ENCODE results near the gene S100A3.

DNA sequence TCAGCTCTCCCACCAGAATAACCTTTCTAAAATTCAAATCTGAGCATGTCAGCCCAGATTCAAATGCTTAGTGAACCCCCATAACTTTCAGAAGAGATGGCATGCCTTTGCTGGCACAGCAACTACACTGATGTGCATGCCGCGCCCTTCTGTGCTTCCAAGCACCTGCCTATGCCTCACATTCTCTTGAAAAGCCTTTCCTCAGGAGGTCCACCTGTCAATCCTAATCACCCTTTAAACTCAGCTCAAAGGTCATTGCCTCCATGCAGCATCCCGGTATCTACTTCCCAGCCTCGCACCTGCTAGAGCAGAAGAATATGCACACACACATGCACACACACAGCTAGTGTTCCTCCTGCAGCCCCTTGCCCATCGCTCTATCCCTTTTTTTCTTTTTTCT lies 21.8 kb upstream of the S100A3 start:
- TF ChIP-seq, protein P1, sequence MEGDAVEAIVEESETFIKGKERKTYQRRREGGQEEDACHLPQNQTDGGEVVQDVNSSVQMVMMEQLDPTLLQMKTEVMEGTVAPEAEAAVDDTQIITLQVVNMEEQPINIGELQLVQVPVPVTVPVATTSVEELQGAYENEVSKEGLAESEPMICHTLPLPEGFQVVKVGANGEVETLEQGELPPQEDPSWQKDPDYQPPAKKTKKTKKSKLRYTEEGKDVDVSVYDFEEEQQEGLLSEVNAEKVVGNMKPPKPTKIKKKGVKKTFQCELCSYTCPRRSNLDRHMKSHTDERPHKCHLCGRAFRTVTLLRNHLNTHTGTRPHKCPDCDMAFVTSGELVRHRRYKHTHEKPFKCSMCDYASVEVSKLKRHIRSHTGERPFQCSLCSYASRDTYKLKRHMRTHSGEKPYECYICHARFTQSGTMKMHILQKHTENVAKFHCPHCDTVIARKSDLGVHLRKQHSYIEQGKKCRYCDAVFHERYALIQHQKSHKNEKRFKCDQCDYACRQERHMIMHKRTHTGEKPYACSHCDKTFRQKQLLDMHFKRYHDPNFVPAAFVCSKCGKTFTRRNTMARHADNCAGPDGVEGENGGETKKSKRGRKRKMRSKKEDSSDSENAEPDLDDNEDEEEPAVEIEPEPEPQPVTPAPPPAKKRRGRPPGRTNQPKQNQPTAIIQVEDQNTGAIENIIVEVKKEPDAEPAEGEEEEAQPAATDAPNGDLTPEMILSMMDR (IDR thresholded peaks at IDR 0.05) = no peak
- TF ChIP-seq MYBL2 (CRISPR knock-in tag; IDR thresholded peaks at IDR 0.05) (no peak), USF2 (CRISPR knock-in tag; IDR thresholded peaks at IDR 0.05) (no peak)
- TF ChIP-seq, protein P2, sequence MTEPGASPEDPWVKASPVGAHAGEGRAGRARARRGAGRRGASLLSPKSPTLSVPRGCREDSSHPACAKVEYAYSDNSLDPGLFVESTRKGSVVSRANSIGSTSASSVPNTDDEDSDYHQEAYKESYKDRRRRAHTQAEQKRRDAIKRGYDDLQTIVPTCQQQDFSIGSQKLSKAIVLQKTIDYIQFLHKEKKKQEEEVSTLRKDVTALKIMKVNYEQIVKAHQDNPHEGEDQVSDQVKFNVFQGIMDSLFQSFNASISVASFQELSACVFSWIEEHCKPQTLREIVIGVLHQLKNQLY (CRISPR knock-in tag; IDR thresholded peaks at IDR 0.05) = no peak
